Activated naive CD4-positive, alpha-beta T cell (primary cell): Measurements from ENCODE around the gene STARD13.

Experiments
- DNase-seq, 4 experiments: peaks; one replicate each; lab custom pipeline; 2025; lab: John Stamatoyannopoulos, UW

Gene STARD13

DNA sequence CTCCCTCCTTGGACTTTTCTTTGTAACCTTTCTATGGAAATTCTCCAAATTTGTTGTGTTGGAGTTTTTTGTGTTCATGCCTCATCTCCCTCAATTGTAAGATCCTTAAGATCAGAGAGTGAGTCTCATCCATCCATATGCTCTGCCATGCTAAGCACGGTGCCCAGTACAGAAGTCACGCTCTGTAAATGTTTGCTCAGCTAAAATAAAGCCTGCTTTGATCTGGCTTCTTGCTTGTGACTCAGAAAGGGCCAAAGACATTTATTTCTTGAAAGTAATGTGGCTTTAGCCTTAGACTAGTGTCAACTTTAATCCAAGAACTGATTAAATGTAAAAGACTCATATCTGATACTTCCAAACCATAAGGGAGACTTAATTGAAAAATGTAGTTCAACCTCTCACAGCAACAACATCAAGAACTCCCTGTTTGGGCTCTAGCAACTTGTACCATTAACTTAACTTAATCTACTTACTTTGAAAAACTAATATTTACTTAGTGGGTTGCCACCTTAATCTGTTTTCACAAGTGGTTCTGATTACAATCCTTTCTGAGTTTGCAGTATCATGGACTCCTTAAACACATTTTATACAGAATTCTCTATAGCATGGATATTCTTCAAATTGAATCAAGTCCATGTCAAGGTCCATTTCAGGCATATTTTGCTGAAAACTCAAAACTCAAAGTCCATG is 169.1 kb downstream of the STARD13 start:
- no peak for DNase-seq

- DNase-seq: no peak
Observed at GRCh38 chr13:33115274-33115673, 170.3 kb downstream of the STARD13 start.

GRCh38 chr13:33114146-33114545 is 171.4 kb downstream of the STARD13 start:
- no peak for DNase-seq

DNA sequence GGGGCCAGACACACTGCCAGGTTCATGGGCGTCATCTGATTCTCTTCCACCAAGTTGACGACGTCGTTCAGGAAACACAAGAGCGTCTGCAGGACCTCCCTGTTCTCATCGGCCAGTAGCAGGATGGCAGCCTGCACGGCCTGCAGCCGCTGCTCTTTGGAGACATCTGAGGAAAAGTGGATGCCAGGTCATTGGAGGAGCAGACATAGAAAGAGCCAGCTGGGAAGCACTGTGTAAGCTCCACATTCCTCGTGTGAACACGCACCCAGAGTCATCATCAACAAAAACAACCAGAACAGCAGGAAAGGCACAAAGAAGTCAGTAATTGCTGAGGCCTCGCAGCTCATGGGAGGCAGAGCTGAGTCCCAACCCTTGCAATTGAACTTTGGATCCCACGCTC is 172.8 kb downstream of the STARD13 start:
- no peak for DNase-seq

DNA sequence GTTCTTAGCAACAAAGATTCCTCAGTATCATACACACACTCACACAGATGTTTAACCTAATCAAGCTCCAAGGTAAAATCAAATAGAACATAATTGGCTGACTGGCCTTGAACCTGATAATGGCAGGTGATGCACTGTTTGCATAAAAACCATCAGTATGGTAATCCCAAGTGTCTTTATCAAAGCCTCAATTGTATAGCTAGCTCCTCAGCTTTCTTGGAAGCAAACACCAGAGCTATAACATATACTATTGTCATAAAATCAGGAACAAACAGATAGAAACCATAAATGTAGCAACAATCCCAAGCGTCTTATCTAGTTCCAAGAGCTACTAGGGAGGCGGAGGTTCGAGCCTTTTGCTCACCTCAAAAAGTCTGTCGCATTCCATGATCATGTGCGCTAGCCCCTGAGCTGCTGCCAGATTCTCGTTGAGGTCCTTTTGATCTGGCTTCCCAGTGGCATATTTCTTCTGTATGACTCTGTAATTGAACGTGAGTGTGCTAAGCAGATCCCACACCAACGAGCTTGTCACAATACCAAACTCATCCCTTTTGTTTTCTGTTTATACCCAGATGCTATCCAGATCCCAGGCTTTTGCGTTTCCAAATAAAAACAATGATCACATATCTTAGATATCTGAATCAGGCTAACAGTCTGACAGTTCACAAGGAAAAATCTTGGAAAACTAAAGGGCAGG is 174.0 kb downstream of the STARD13 start:
- DNase-seq: no peak

GRCh38 chr13:33110713-33111413 is 174.7 kb downstream of the STARD13 start:
- DNase-seq: no peak

DNA sequence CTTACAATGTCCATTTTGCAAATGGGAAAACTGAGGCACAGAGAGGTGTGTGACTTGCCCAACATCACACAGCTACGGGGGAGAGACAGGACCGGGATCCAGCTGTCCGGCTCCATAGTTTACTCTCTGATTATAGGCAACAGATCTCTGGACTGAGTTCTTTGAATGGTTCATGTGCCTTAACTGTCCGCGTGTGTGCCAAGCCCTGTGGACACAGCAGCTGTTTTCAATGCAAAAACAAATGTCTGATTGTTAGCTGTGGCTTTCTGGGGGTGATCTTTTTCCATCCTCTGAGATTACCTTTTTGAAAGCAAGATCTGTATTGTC is 175.2 kb downstream of the STARD13 start:
- DNase-seq: no peak

GRCh38 chr13:33109801-33110200 is 175.8 kb downstream of the STARD13 start:
- no peak for DNase-seq

GRCh38 chr13:33109271-33109697 is 176.3 kb downstream of the STARD13 start:
- no peak for DNase-seq

- DNase-seq: no peak
Observed at GRCh38 chr13:33108620-33109019, 176.9 kb downstream of the STARD13 start.

DNA sequence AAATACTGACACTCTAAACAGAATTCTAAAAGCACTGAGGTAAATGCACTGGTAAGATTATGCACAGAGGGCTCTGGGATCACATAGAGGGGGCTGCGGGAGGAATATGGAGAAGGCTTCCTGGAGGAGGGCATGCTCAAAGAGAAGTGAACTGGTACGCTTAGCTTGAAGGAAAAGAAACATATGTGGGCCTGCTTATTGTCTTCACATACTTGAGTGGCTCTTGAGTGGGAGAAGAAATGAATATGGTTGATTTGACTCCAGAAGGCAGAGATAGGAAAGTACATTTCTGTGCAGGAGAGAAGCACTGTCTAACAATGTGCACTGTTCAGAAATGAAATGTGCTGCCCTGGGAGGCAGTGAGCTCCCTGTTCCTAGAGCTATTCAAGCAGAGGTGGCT is 178.2 kb downstream of the STARD13 start:
- DNase-seq: no peak

DNA sequence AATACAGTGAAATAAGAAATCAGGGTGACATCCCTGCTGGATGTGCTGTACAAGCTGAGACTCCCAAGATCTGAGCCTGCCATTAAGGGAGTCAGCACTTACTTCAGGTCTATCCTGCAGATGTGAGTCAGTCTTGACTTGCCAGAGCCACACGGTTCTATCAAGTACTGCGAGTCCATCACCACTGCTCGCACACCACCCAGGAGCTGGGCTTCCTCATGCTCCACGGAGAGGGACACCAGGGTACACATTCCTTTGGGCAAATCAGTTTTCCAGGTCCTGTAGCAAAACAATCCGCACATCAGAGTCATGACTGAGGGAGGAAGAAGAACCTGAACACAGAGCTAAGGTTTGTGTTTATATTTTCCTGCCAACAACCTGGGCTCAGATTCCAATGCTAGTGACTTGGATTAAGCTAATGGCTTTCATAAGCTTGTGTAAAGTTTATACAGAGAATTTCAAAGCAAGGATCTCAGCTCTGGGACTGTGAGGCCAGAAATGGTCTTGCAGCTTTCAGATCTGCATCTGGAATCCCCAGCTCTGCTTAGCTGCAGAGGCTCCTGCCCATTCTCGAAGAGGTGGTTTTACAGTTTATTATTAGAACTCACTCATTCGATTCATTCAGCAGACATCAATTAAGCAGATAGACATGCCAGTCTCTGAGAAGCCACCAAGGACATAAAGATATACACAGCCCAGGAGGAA is 178.7 kb downstream of the STARD13 start:
- DNase-seq: no peak

DNA sequence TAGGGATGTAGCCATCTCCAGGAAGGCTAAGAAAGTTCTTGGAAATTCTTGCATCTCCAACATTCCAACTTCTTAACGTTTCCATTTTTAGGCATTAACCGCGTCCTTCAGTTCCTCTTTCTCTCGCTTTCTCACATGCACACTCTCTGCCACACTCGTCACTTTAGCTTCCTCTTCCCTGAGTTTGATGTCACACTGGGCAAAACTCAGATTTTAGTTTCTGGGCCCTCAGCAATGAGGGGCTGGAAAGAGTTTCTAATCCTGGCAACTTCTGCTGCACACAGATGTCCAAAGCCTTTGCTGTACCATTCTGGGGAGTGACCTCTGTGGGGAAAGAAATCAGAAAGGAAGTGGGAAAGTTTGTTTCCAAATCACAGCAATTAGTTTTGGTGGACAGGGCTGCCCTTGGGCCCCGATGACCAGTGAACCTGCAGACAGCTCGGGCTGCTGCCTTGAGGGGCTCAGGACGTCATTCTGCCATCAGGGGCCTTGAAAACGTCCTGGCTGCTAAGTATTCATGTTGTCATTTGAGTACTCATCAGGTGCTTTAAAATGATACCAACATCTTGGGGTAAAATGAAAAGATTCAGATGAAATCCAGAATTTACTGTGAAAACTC is 180.1 kb downstream of the STARD13 start:
- DNase-seq: no peak

GRCh38 chr13:33103457-33103856 is 182.1 kb downstream of the STARD13 start:
- DNase-seq: no peak

GRCh38 chr13:33101835-33102234 is 183.7 kb downstream of the STARD13 start:
- DNase-seq: no peak

DNA sequence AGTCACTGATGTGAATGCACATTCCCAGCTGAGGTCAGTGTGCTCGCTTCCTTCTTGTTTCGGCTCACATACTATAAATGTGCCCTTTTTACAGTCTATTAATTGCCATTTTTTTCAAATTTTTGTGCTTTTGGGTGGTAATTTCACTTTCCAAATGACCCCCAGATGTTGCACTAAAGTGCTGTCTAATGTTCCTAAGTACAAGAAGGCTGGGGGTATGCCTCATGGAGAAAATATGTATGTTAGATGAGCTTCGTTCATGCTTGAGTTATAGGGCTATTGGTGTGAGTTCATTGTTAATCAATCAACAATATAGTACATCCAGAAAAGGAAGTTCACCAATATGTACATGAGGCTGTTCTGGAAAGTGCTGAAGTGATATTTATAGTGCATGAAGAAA is 184.7 kb downstream of the STARD13 start:
- DNase-seq: no peak

DNA sequence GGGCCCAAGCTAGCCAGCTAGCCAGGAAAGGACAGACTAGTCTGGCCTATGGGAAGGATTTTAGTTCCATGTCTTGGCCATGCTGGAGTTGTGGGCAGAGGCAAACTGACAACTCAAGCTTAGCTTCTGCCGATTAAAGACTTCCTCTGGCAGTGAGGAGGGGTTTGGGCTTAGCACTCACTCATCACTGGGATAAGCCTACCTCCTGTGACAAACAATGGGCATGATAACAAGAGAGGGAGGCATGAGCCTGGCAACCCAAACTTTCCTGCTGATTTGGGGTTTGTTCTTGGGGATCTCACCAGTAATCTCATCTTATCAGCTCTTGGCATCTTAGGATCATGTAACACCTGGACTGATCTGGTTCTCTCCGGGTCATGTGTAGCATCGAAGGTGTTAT is 185.7 kb downstream of the STARD13 start:
- DNase-seq: no peak

GRCh38 chr13:33096886-33097605 is 188.5 kb downstream of the STARD13 start:
- DNase-seq: no peak

- no peak for DNase-seq
Observed at GRCh38 chr13:33092073-33092987, 193.2 kb downstream of the STARD13 start.

- DNase-seq: no peak
Observed at GRCh38 chr13:33091415-33091774, 194.2 kb downstream of the STARD13 start.
